ENCODE results near the gene CLEC9A. TPM values are rescaled to one million over a fixed set of nuclear protein-coding genes. Genes with fewer than 3 reads are reported as not detected.
A peak's percentile ranks its signal among the peaks of the same experiment; 100 is the strongest.

CLEC9A gene
- total and polyA plus RNA-seq, 2 of the 8 experiments (the other 6 are each of a cell fraction or from before 2014, with no cell fraction given) = not detected

- Histone ChIP-seq H3K4ac (replicated peaks; ENCODE audit: insufficient read length, low read depth, low read length) (no peak overlapping the region), H3K36me3 (ENCODE audit: control insufficient read depth in 2 of 4, insufficient read depth in 4 of 4, low read length in 3 of 4) (no peaks in the 10 kb centered on the region), H3K14ac (ENCODE audit: insufficient read length) (no peak overlapping the region), H2BK120ac (replicated peaks; ENCODE audit: low read depth, low read length) (no peak overlapping the region), H3K79me2 (ENCODE audit: control insufficient read depth in 1 of 2, insufficient read depth in 2 of 2, low read length in 2 of 2) (no peaks in the 10 kb centered on the region), H3K9me3 (ENCODE audit: insufficient read depth in 2 of 2, low read depth in 1 of 2, low read length in 1 of 2) (no peaks in the 10 kb centered on the region), H4K91ac (replicated peaks; ENCODE audit: insufficient read length, low read length) (no peak overlapping the region), H4K20me1 (replicated peaks in 1 of 2; ENCODE audit: control insufficient read depth in 1 of 2, insufficient read depth in 2 of 2, low read length in 2 of 2) (no peaks in the 10 kb centered on the region), H3K56ac (replicated peaks; ENCODE audit: insufficient read length, low read depth, low read length) (no peak overlapping the region), H3K79me1 (ENCODE audit: low read depth, low read length) (no peaks in the 10 kb centered on the region), H3K23me2 (ENCODE audit: low read depth, low read length) (no peaks in the 10 kb centered on the region), H3K4me2 (ENCODE audit: insufficient read depth in 1 of 2, low read depth in 2 of 2, low read length in 2 of 2) (no peak overlapping the region), H3K27ac (ENCODE audit: low read depth, low read length) (no peak overlapping the region), H3K4me1 (replicated peaks in 1 of 4; ENCODE audit: control insufficient read depth in 3 of 4, insufficient read depth in 4 of 4, low read length in 3 of 4) (0 out of 7 replicates have a peak, but pooled peaks cover 0 to 2% (median 0%) of the 10 kb centered on the region in 4 experiments), H2BK20ac (ENCODE audit: low read length) (no peak overlapping the region), H3K18ac (ENCODE audit: extremely low read depth, low read length) (no peak overlapping the region), H2BK12ac (ENCODE audit: low read depth, low read length) (no peak overlapping the region), H4K5ac (ENCODE audit: insufficient read length, low read depth, low read length) (no peak overlapping the region), H2AFZ (ENCODE audit: low read length) (0 out of 2 replicates have a peak overlapping the region, but pooled peaks have one; percentile 55), H3K9ac (replicated peaks in 1 of 4; ENCODE audit: extremely low read depth in 1 of 4, low read depth in 3 of 4, low read length in 3 of 4) (no peak overlapping the region), H3K23ac (ENCODE audit: insufficient read length) (no peak overlapping the region), H2AK5ac (ENCODE audit: low read depth, low read length) (no peak overlapping the region), H4K8ac (ENCODE audit: extremely low read depth, insufficient read depth, low read length) (no peak overlapping the region), H3K4me3 (ENCODE audit: extremely low read depth in 1 of 4, insufficient read depth in 2 of 4, low read depth in 3 of 4, low read length in 4 of 4) (no peak overlapping the region), H3K27me3 (replicated peaks in 1 of 4; ENCODE audit: control insufficient read depth in 3 of 4, extremely low read depth in 1 of 4, insufficient read depth in 3 of 4, low read length in 3 of 4) (no peaks in the 10 kb centered on the region), H2BK5ac (ENCODE audit: low read depth, low read length) (no peak overlapping the region), H2BK15ac (ENCODE audit: low read length) (no peak overlapping the region)
- POLR2A ChIA-PET (ENCODE audit: partially characterized antibody) = no interaction called here
- no peak for TF ChIP-seq SP4 (IDR thresholded peaks at IDR 0.05; ENCODE audit: low read length)
- no peak for TF ChIP-seq CHD2 (IDR thresholded peaks at IDR 0.05; ENCODE audit: low read length)
- no peak for TF ChIP-seq PHF8 (conservative IDR thresholded peaks at IDR 0.05; ENCODE audit: low read depth, low read length)
- no peak for TF ChIP-seq HDAC6 (IDR thresholded peaks at IDR 0.05; ENCODE audit: low read depth, low read length)
- no peak for TF ChIP-seq BRCA1 (IDR thresholded peaks at IDR 0.05; ENCODE audit: low read depth, low read length)
- TF ChIP-seq RBBP5 (IDR thresholded peaks at IDR 0.05; ENCODE audit: borderline replicate concordance, low read depth, low read length) = no peak
- no peak for TF ChIP-seq MAX (IDR thresholded peaks at IDR 0.05)
- no peak for TF ChIP-seq SP1 (IDR thresholded peaks at IDR 0.05; ENCODE audit: low read depth, low read length)
- no peak for TF ChIP-seq POLR2AphosphoS5 (IDR thresholded peaks at IDR 0.05; ENCODE audit: low read depth, low read length)
- no peak for TF ChIP-seq CREB1 (IDR thresholded peaks at IDR 0.05)
- no peak for TF ChIP-seq SIX5 (IDR thresholded peaks at IDR 0.05; ENCODE audit: low read depth, low read length)
- TF ChIP-seq HDAC2 (IDR thresholded peaks at IDR 0.05; ENCODE audit: borderline replicate concordance in 1 of 2, low read depth in 2 of 2, low read length in 2 of 2) = no peak
- no peak for TF ChIP-seq TAF1 (IDR thresholded peaks at IDR 0.05; ENCODE audit: low read depth, low read length)
- TF ChIP-seq BCL11A (IDR thresholded peaks at IDR 0.05; ENCODE audit: low read depth in 2 of 2, low read length in 2 of 2) = no peak
- DNase-seq (ENCODE audit: low read depth in 1 of 2, low spot score in 2 of 2) (no peak), FAIRE-seq (no peak)
- WGBS, 2 experiments (ENCODE audit: extremely low coverage in 1 of 2, insufficient coverage in 1 of 2, insufficient read length in 1 of 2, insufficient replicate concordance in 2 of 2, low coverage in 1 of 2, low lambda C conversion rate in 2 of 2, missing lambda C conversion rate in 1 of 2) = 81% methylated on average over 3 of the region's 3 CpGs; no CpG with 5 or more reads in 1 of the 2 experiments
- CTCF ChIA-PET (ENCODE audit: partially characterized antibody) = interaction anchor here (1.6 kb wide), 1 partner anchor 85 kb away, joined by 3 read pairs; no protein-coding TSS in a partner anchor
Measured at GRCh38 chr12:10067942-10068341, 37.5 kb downstream of the CLEC9A start.
